GM12878 (cell line): ENCODE results near the gene URAD. TPM values are rescaled to one million over a fixed set of nuclear protein-coding genes. Genes with fewer than 3 reads are reported as not detected.

ENCODE experiments used
- ATAC-seq: fragments of 200-7000 bp; cut with Tn5 transposase; 3 replicates; pipeline ENCODE4 v1.9.1; 2020; ENCODE audit warnings: mild to moderate bottlenecking, moderate library complexity
- BruUV-seq: library from RNA; stranded (reverse); fragments of 400-500 nt; replicated peaks from 2 replicates; lab custom pipeline; 2021; lab: Mats Ljungman, UMichigan
- CTCF ChIA-PET: fragments of 300-600 bp; sonication (Branson Sonifier 250); formaldehyde crosslinking; extraction: SDS; loops from one replicate; lab custom pipeline; 2021; ENCODE audit warnings: inconsistent platforms; lab: Yijun Ruan, JAX
- POLR2A ChIA-PET: fragments of 350-600 bp; formaldehyde crosslinking; extraction: SDS; loops from one replicate; lab custom pipeline; 2021; ENCODE audit warnings: inconsistent platforms; lab: Charles Lee
- RAD21 ChIA-PET: fragments of 300-600 bp; sonication (Branson Sonifier 250); formaldehyde crosslinking; loops from one replicate; lab custom pipeline; 2023; ENCODE audit warnings: antibody characterized with exemption; ENCODE audit not compliant: unreplicated experiment; lab: Charles Lee
- SMC1A ChIA-PET: fragments of 300-600 bp; sonication (Branson Sonifier 250); formaldehyde crosslinking; loops from one replicate; lab custom pipeline; 2023; ENCODE audit not compliant: unreplicated experiment, uncharacterized antibody; lab: Charles Lee
- DNase-seq: peaks from one replicate; pipeline ENCODE4 v3.0.0-alpha.2; 2011; ENCODE audit warnings: low read depth, low spot score
- FAIRE-seq: peaks from 3 replicates; lab custom pipeline; 2011; peaks lifted over from hg19 to GRCh38; lab: Jason Lieb, UNC
- H2AFZ ChIP-seq: 2 replicates; pipeline ENCODE4 v1.6.0; 2011; ENCODE audit warnings: low read depth, low read length, control low read depth; ENCODE audit not compliant: control insufficient read depth
- H3K27ac ChIP-seq: 2 replicates; pipeline ENCODE4 v1.5.1; 2011; ENCODE audit warnings: control low read depth; ENCODE audit not compliant: control insufficient read depth, insufficient read depth
- H3K27me3 ChIP-seq, 2 experiments: replicated peaks in 1 of 2; 2 replicates each; pipeline versions ENCODE4 v1.6.0 to v1.6.1; 2011; ENCODE audit warnings: low read length in 1 of 2; ENCODE audit not compliant: control insufficient read depth in 2 of 2, insufficient read depth in 2 of 2
- H3K36me3 ChIP-seq, 2 experiments: 2 replicates each; pipeline ENCODE4 v1.5.1; 2011; ENCODE audit warnings: low read length in 1 of 2; ENCODE audit not compliant: control insufficient read depth in 2 of 2, insufficient read depth in 2 of 2
- H3K4me1 ChIP-seq: 2 replicates; pipeline ENCODE4 v1.6.1; 2011; ENCODE audit warnings: mild to moderate bottlenecking, low read length, moderate library complexity, mixed read lengths; ENCODE audit not compliant: control insufficient read depth, insufficient read depth
- H3K4me2 ChIP-seq: 2 replicates; pipeline ENCODE4 v1.6.0; 2011; ENCODE audit warnings: control low read depth; ENCODE audit not compliant: control insufficient read depth, insufficient read depth
- H3K4me3 ChIP-seq: fragments of 200-600 bp; sonication (generic); 2 replicates; pipeline ENCODE4 v1.5.1; 2016
- H3K79me2 ChIP-seq: 2 replicates; pipeline ENCODE4 v1.6.0; 2011; ENCODE audit warnings: low read length; ENCODE audit not compliant: control insufficient read depth, insufficient read depth
- H3K9ac ChIP-seq: 2 replicates; pipeline ENCODE4 v1.8.0; 2011; ENCODE audit warnings: low read length, control low read depth, mixed read lengths; ENCODE audit not compliant: control insufficient read depth, insufficient read depth
- H3K9me3 ChIP-seq: replicated peaks from 3 replicates; pipeline ENCODE4 v1.5.1; 2011; ENCODE audit warnings: mild to moderate bottlenecking, low read length; ENCODE audit not compliant: control insufficient read depth, insufficient read depth
- H4K20me1 ChIP-seq: 2 replicates; pipeline ENCODE4 v1.6.0; 2011; ENCODE audit not compliant: control insufficient read depth, insufficient read depth
- BCL11A ChIP-seq: IDR thresholded peaks from 2 replicates; pipeline ENCODE4 v1.6.1; 2011; ENCODE audit warnings: low read depth, low read length
- HCFC1 ChIP-seq: fragments of 150-350 bp; IDR thresholded peaks from 2 replicates; pipeline ENCODE4 v1.6.1; 2014; ENCODE audit warnings: low read length
- IKZF1 ChIP-seq: fragments of 450-650 bp; conservative IDR thresholded peaks from 2 replicates; pipeline ENCODE4 v1.6.1; 2017; ENCODE audit warnings: antibody characterized with exemption, mild to moderate bottlenecking
- RAD21 ChIP-seq: IDR thresholded peaks from 2 replicates; pipeline ENCODE4 v1.6.1; 2011; ENCODE audit warnings: mild to moderate bottlenecking, low read depth, low read length, moderate library complexity; ENCODE audit not compliant: insufficient read depth
- RFX5 ChIP-seq: IDR thresholded peaks from 2 replicates; pipeline ENCODE4 v1.6.1; 2011; ENCODE audit warnings: low read depth, low read length, improper control_type of control experiment
- WGBS: methylation state at CpG from one replicate; pipeline ENCODE4 v1.1.6; 2016; ENCODE audit warnings: low lambda C conversion rate; ENCODE audit not compliant: insufficient replicate concordance, insufficient coverage; ENCODE audit errors: missing lambda C conversion rate; 5-methylcytosine and 5-hydroxymethylcytosine counted together
- in situ Hi-C: fragments of 300-500 bp; cut with MboI; formaldehyde crosslinking; loops from 9 replicates; pipeline ENCODE4 v1.14.3; 2018; ENCODE audit warnings: mixed read lengths
- intact Hi-C: fragments of 100-400 bp; cut with micrococcal nuclease; formaldehyde crosslinking; loops from one replicate; pipeline ENCODE4 v1.14.2; 2022; ENCODE audit not compliant: unreplicated experiment
- polyA plus RNA-seq, 11 experiments: library from polyadenylated mRNA; depleted of rRNA in 4 of 11; unstranded in 6 of 11; stranded (reverse) in 5 of 11; fragments of >200 nt; fragmentation: Nextera tagmentation in 4 of 11; fragmentation: Illumina TruSeq in 1 of 11; extraction: Ambion mirVana in 4 of 11; extraction: Trizol in 1 of 11; gene quantifications; 1 replicate in 1 of 11; 2 replicates in 10 of 11; pipeline versions ENCODE4 v1.2.1 to v1.2.3, GENCODE V29; 2011 to 2016; ENCODE audit warnings: inconsistent platforms in 2 of 11, missing spikeins in 2 of 11, low read depth in 1 of 11
- total RNA-seq, 4 experiments: library from RNA; depleted of rRNA in 3 of 4; stranded (reverse); fragments of >200 nt in 3 of 4; fragmentation: Illumina TruSeq in 1 of 4; extraction: Trizol in 1 of 4; gene quantifications; 2 replicates each; pipeline versions ENCODE4 v1.2.1 to v1.2.3, GENCODE V29; 2013 to 2021
- TF ChIP-seq, protein P1 (sequence below), 3 experiments: IDR thresholded peaks in 2 of 3; conservative IDR thresholded peaks in 1 of 3; 2 replicates each; pipeline ENCODE4 v1.5.1; 2011; ENCODE audit warnings: low read depth in 3 of 3, low read length in 3 of 3, mild to moderate bottlenecking in 3 of 3, control low read depth in 2 of 3, moderate library complexity in 2 of 3, inconsistent platforms in 1 of 3, mixed read lengths in 1 of 3; ENCODE audit not compliant: control insufficient read depth in 2 of 3, insufficient read depth in 1 of 3; ENCODE audit errors: extremely low read depth in 1 of 3
- TF ChIP-seq, protein P2 (sequence below): fragments of 450-650 bp; IDR thresholded peaks from 2 replicates; pipeline ENCODE4 v1.6.1; 2016; ENCODE audit warnings: mild to moderate bottlenecking
- TF ChIP-seq, protein P3 (sequence below): fragments of 150-350 bp; IDR thresholded peaks from 2 replicates; pipeline ENCODE4 v1.6.1; 2014; ENCODE audit warnings: mild to moderate bottlenecking, low read depth, low read length

The URAD gene
- total and polyA plus RNA-seq, 10 of the 15 experiments (the other 5 are each of a cell fraction or from before 2014, with no cell fraction given) = not detected

DNA sequence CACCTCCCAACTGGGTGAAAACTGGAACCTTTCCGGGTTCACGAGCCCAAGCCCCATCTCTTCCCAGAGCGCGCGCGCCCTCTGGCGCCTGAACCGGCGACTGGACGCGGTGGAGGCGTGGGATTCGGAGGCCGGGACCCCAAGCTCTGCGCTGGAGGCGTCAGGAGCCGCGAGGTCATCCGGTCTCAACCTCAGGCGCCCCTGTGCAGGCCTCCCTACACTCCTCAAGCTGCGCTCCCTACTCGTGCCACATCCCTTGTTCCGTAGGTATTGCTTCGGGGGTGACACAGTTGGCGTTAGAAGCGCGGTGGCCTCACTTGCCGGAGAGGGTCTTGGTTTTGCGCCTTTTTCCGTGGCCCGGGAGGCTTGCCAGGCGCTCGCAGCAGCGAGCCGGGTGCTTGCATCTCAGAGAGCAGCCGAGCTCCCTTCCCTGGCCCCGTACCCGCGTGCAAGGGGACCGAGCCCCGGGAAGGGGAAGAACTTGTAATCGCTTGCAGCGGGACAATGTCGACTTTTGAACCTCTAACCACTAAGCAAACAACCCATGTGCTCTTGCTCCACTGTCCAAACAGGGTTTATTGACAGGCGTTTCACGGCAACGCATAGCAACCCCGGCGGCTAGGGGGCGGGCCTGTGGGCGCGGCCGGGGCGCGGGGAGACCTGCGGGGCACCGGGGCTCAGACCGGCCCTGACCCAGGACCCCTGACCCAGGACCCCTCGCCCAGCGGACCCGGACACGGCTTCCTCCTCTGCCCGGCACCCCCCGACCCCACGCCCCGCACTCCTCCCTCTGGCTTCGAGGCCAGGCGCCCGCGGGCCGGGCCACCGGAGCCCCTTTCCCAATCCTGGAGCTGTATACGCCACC, 27.9 kb downstream of the URAD start:
- ChIA-PET CTCF (interaction anchor here (1.1 to 14.0 kb wide), 5 partner anchors 23 to 690 kb away, joined by 3 to 360 read pairs (median 11); partner anchors contain the start of gene RASL11A), RAD21 (interaction anchor here (0.8 to 2.3 kb wide), 3 partner anchors 25 to 134 kb away, joined by 3 to 12 read pairs (median 6); no protein-coding TSS in a partner anchor), SMC1A (interaction anchor here (1.3 to 2.8 kb wide), 4 partner anchors 23 to 587 kb away, joined by 3 to 11 read pairs (median 5); no protein-coding TSS in a partner anchor), POLR2A (no interaction called here)
- no peak overlapping the region for H3K9ac ChIP-seq
- peak overlapping the region; percentile 12; the same call in 1 of the 2 replicates for H2AFZ ChIP-seq
- no peaks in the 10 kb centered on the region for H3K9me3 ChIP-seq
- H3K27me3 ChIP-seq = peaks cover 6 to 7% of the 10 kb centered on the region in 2 experiments; a peak in 3 of 4 replicates
- ATAC-seq = peak; percentile 80
- H3K36me3 ChIP-seq = no peaks in the 10 kb centered on the region
- TF ChIP-seq, protein P1, sequence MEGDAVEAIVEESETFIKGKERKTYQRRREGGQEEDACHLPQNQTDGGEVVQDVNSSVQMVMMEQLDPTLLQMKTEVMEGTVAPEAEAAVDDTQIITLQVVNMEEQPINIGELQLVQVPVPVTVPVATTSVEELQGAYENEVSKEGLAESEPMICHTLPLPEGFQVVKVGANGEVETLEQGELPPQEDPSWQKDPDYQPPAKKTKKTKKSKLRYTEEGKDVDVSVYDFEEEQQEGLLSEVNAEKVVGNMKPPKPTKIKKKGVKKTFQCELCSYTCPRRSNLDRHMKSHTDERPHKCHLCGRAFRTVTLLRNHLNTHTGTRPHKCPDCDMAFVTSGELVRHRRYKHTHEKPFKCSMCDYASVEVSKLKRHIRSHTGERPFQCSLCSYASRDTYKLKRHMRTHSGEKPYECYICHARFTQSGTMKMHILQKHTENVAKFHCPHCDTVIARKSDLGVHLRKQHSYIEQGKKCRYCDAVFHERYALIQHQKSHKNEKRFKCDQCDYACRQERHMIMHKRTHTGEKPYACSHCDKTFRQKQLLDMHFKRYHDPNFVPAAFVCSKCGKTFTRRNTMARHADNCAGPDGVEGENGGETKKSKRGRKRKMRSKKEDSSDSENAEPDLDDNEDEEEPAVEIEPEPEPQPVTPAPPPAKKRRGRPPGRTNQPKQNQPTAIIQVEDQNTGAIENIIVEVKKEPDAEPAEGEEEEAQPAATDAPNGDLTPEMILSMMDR (IDR thresholded peaks at IDR 0.05 in 2 of 3, conservative IDR thresholded peaks at IDR 0.05 in 1 of 3; ENCODE audit: control insufficient read depth in 2 of 3, extremely low read depth in 1 of 3, insufficient read depth in 1 of 3, low read depth in 3 of 3, low read length in 3 of 3) = peak; percentile 47 to 58 (median 58); a peak in 5 of 6 replicates
- no peak for TF ChIP-seq HCFC1
- TF ChIP-seq IKZF1 = peak; percentile 28
- TF ChIP-seq, protein P2, sequence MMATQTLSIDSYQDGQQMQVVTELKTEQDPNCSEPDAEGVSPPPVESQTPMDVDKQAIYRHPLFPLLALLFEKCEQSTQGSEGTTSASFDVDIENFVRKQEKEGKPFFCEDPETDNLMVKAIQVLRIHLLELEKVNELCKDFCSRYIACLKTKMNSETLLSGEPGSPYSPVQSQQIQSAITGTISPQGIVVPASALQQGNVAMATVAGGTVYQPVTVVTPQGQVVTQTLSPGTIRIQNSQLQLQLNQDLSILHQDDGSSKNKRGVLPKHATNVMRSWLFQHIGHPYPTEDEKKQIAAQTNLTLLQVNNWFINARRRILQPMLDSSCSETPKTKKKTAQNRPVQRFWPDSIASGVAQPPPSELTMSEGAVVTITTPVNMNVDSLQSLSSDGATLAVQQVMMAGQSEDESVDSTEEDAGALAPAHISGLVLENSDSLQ = peak; percentile 75
- TF ChIP-seq, protein P3, sequence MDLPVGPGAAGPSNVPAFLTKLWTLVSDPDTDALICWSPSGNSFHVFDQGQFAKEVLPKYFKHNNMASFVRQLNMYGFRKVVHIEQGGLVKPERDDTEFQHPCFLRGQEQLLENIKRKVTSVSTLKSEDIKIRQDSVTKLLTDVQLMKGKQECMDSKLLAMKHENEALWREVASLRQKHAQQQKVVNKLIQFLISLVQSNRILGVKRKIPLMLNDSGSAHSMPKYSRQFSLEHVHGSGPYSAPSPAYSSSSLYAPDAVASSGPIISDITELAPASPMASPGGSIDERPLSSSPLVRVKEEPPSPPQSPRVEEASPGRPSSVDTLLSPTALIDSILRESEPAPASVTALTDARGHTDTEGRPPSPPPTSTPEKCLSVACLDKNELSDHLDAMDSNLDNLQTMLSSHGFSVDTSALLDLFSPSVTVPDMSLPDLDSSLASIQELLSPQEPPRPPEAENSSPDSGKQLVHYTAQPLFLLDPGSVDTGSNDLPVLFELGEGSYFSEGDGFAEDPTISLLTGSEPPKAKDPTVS = no peak
- peak; percentile 44 for TF ChIP-seq RAD21
- peak; percentile 84 for TF ChIP-seq RFX5
- TF ChIP-seq BCL11A = no peak
- no peak for FAIRE-seq
- no peaks in the 10 kb centered on the region for H3K4me1 ChIP-seq
- intact Hi-C loops (loop anchor here (5.0 kb wide), 1 partner anchor 588 kb away; no protein-coding TSS in a partner anchor), in situ Hi-C loops (no loop called here)
- no peak for DNase-seq
- H3K4me3 ChIP-seq = no peak overlapping the region; the same call in 1 of the 2 replicates
- peak overlapping the region; percentile 71 for H3K4me2 ChIP-seq
- H3K79me2 ChIP-seq = no peaks in the 10 kb centered on the region
- no peaks in the 10 kb centered on the region for H4K20me1 ChIP-seq
- no peak overlapping the region for H3K27ac ChIP-seq
- BruUV-seq = no TSS peak
- WGBS = under 1% methylated on average over 49 of the region's 73 CpGs
